Mesenchymal stem cell (in vitro differentiated cells and primary cell): ENCODE results near the gene TADA3.
A peak's percentile ranks its signal among the peaks of the same experiment; 100 is the strongest.

Experiments
- DNase-seq: peaks from one replicate; pipeline ENCODE4 v3.0.0-alpha.2; 2013
- H2AFZ ChIP-seq: one replicate; pipeline ENCODE4 v1.6.1; 2013; ENCODE audit warnings: low read depth, mild to moderate bottlenecking, control low read depth, inconsistent platforms, low read length, moderate library complexity
- H2AK5ac ChIP-seq: 2 replicates; pipeline ENCODE4 v1.6.1; 2013; ENCODE audit warnings: low read length, moderate library complexity, mild to moderate bottlenecking, inconsistent platforms; ENCODE audit not compliant: severe bottlenecking
- H2BK120ac ChIP-seq: one replicate; pipeline ENCODE4 v1.6.1; 2013; ENCODE audit warnings: low read depth, mild to moderate bottlenecking, inconsistent platforms, low read length, moderate library complexity
- H2BK12ac ChIP-seq, 2 experiments: one replicate each; pipeline ENCODE4 v1.6.1; 2013; ENCODE audit warnings: inconsistent platforms in 2 of 2, low read length in 2 of 2, mild to moderate bottlenecking in 2 of 2, moderate library complexity in 2 of 2, control low read depth in 1 of 2
- H2BK15ac ChIP-seq: one replicate; pipeline ENCODE4 v1.6.1; 2013; ENCODE audit warnings: mild to moderate bottlenecking, low read depth, inconsistent platforms; ENCODE audit not compliant: poor library complexity, severe bottlenecking
- H2BK5ac ChIP-seq: 2 replicates; pipeline ENCODE4 v1.6.1; 2013; ENCODE audit warnings: low read depth, mild to moderate bottlenecking, low read length, control low read depth, inconsistent platforms; ENCODE audit not compliant: poor library complexity, severe bottlenecking
- H3K14ac ChIP-seq, 2 experiments: one replicate each; pipeline ENCODE4 v1.6.1; 2013; ENCODE audit warnings: inconsistent platforms in 2 of 2, low read length in 2 of 2, control low read depth in 1 of 2, mild to moderate bottlenecking in 1 of 2, moderate library complexity in 1 of 2
- H3K18ac ChIP-seq, 2 experiments: one replicate each; pipeline ENCODE4 v1.6.1; 2013; ENCODE audit warnings: inconsistent platforms in 2 of 2, low read length in 2 of 2, control low read depth in 1 of 2, low read depth in 1 of 2, mild to moderate bottlenecking in 1 of 2
- H3K23ac ChIP-seq, 2 experiments: one replicate each; pipeline ENCODE4 v1.6.1; 2013; ENCODE audit warnings: inconsistent platforms in 2 of 2, low read length in 2 of 2, mild to moderate bottlenecking in 2 of 2, moderate library complexity in 2 of 2, control low read depth in 1 of 2
- H3K27ac ChIP-seq: 2 replicates; pipeline ENCODE4 v1.5.1; 2013; ENCODE audit warnings: mild to moderate bottlenecking, moderate library complexity, low read length, control low read depth, inconsistent platforms; ENCODE audit not compliant: poor library complexity, severe bottlenecking
- H3K27me3 ChIP-seq, 2 experiments: 2 replicates each; pipeline versions ENCODE4 v1.6.1 to v1.7.0; 2013; ENCODE audit warnings: low read length in 2 of 2, mild to moderate bottlenecking in 2 of 2, moderate library complexity in 2 of 2, control low read depth in 1 of 2, inconsistent platforms in 1 of 2; ENCODE audit not compliant: control insufficient read depth in 1 of 2, insufficient read depth in 1 of 2
- H3K36me3 ChIP-seq, 2 experiments: 2 replicates each; pipeline versions ENCODE4 v1.6.1 to v1.7.0; 2013; ENCODE audit warnings: low read length in 2 of 2, control low read depth in 1 of 2, inconsistent platforms in 1 of 2, low read depth in 1 of 2, mild to moderate bottlenecking in 1 of 2; ENCODE audit not compliant: insufficient read depth in 2 of 2, control insufficient read depth in 1 of 2
- H3K4ac ChIP-seq, 2 experiments: one replicate each; pipeline ENCODE4 v1.6.1; 2013; ENCODE audit warnings: inconsistent platforms in 2 of 2, low read length in 2 of 2, mild to moderate bottlenecking in 2 of 2, moderate library complexity in 2 of 2, control low read depth in 1 of 2, low read depth in 1 of 2
- H3K4me1 ChIP-seq: 2 replicates; pipeline ENCODE4 v1.6.1; 2013; ENCODE audit warnings: low read depth, low read length, control low read depth; ENCODE audit not compliant: control insufficient read depth, insufficient read depth
- H3K4me2 ChIP-seq: 2 replicates; pipeline ENCODE4 v1.6.1; 2013; ENCODE audit warnings: low read length, mild to moderate bottlenecking, inconsistent platforms; ENCODE audit not compliant: poor library complexity, severe bottlenecking
- H3K4me3 ChIP-seq, 2 experiments: 2 replicates each; pipeline versions ENCODE4 v1.5.1 to v1.7.0; 2013; ENCODE audit warnings: low read length in 2 of 2, mild to moderate bottlenecking in 2 of 2, control low read depth in 1 of 2, low read depth in 1 of 2; ENCODE audit not compliant: insufficient read depth in 1 of 2
- H3K79me1 ChIP-seq: replicated peaks from 2 replicates; pipeline ENCODE4 v1.6.1; 2013; ENCODE audit warnings: mild to moderate bottlenecking, control low read depth, low read length, inconsistent platforms; ENCODE audit not compliant: poor library complexity, severe bottlenecking
- H3K9ac ChIP-seq: 2 replicates; pipeline ENCODE4 v1.7.0; 2013; ENCODE audit warnings: mild to moderate bottlenecking, low read length, moderate library complexity
- H3K9me3 ChIP-seq: 2 replicates; pipeline ENCODE4 v1.7.0; 2013; ENCODE audit warnings: mild to moderate bottlenecking, low read length; ENCODE audit not compliant: control insufficient read depth
- H4K8ac ChIP-seq: one replicate; pipeline ENCODE4 v1.6.1; 2013; ENCODE audit warnings: inconsistent platforms, mild to moderate bottlenecking, low read length, moderate library complexity
- H4K91ac ChIP-seq: one replicate; pipeline ENCODE4 v1.6.1; 2013; ENCODE audit warnings: mild to moderate bottlenecking, low read length, inconsistent platforms
- WGBS: methylation state at CpG from one replicate; pipeline ENCODE4 v1.1.7; 2013; ENCODE audit warnings: mixed read lengths; 5-methylcytosine and 5-hydroxymethylcytosine counted together

TADA3 gene

DNA sequence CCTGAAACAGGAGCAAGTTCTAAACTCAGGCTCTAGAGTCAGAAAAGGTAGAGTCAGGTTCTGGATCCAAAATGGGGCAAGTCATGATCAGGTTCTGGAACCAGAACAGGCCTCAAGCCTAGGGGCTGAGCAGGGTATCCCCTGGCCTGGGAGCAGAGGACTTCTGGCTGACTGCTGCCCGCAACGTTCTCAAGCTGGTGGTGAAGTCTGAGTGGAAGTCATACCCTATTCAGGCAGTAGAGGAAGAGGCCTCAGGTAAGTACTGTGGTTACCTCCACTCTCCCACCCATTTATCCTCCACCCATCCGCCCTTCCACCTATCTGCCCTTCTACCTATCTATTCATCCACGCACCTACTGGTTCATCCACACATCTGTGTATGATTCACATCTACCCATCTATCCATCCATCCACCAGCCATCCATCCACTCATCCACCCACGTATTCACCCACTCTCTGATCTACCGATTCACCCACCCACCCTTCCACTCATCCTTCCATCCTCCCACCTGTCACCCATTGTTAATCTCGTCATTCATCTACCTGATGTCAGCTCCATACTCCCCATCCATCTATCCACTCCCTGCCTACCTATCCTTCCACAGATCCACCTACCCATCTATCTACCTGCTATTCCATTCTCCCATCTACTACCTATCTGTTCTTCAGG is 26.5 kb upstream of the TADA3 start:
- Histone ChIP-seq H2BK12ac (no peak overlapping the region), H3K4me3 (no peak overlapping the region), H3K27me3 (no peaks in the 10 kb centered on the region), H3K18ac (no peak overlapping the region), H3K4me2 (no peak overlapping the region), H3K4ac (no peak overlapping the region), H2BK5ac (no peak overlapping the region), H2AK5ac (no peak overlapping the region), H3K36me3 (peaks cover 29 to 51% of the 10 kb centered on the region in 2 experiments), H3K9me3 (no peaks in the 10 kb centered on the region), H4K91ac (peak overlapping the region; percentile 48), H2AFZ (no peak overlapping the region), H4K8ac (no peak overlapping the region), H2BK15ac (no peak overlapping the region), H3K23ac (no peak overlapping the region), H3K4me1 (peaks cover 8% of the 10 kb centered on the region), H3K79me1 (peaks cover 2% of the 10 kb centered on the region), H3K9ac (no peak overlapping the region), H3K27ac (no peak overlapping the region), H3K14ac (no peak overlapping the region), H2BK120ac (no peak overlapping the region)
- 90% methylated on average over 6 of the region's 7 CpGs for WGBS
- DNase-seq = no peak

DNA sequence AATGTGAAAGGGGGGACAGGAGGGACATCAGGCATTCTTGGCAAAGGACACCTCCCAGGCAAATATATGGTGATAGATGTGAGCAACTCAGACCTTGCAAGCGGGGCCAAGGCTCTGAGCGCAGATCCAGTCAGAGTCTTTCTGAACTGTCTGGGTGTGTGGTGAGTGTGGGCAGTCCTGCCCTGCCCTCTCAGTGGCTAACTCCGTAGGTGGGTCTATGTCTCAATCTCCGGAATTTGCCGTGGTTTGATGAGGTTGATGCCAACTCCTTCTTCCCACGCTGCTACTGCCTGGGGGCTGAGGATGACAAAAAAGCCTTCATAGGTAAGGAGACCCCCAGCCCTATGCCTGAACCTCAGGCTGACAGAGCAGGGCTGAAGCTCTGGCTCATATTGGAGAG is 25.2 kb upstream of the TADA3 start:
- H3K4me1 ChIP-seq = peaks cover 8% of the 10 kb centered on the region
- no peak overlapping the region for H2BK5ac ChIP-seq
- no peak overlapping the region for H2AFZ ChIP-seq
- no peak overlapping the region for H4K91ac ChIP-seq
- H3K36me3 ChIP-seq = peaks cover 40 to 59% of the 10 kb centered on the region in 2 experiments
- H3K4me2 ChIP-seq = no peak overlapping the region
- no peak overlapping the region for H2BK15ac ChIP-seq
- no peak overlapping the region for H3K9ac ChIP-seq
- H2AK5ac ChIP-seq = no peak overlapping the region
- no peak for DNase-seq
- WGBS = 94% methylated on average over 6 of the region's 6 CpGs
- H3K27ac ChIP-seq = no peak overlapping the region
- H3K18ac ChIP-seq = no peak overlapping the region
- H3K4me3 ChIP-seq = no peak overlapping the region
- H4K8ac ChIP-seq = no peak overlapping the region
- H3K4ac ChIP-seq = no peak overlapping the region
- H3K23ac ChIP-seq = no peak overlapping the region
- H2BK120ac ChIP-seq = no peak overlapping the region
- no peak overlapping the region for H2BK12ac ChIP-seq
- no peaks in the 10 kb centered on the region for H3K27me3 ChIP-seq
- H3K14ac ChIP-seq = no peak overlapping the region
- H3K9me3 ChIP-seq = no peaks in the 10 kb centered on the region
- peaks cover 5% of the 10 kb centered on the region for H3K79me1 ChIP-seq

DNA sequence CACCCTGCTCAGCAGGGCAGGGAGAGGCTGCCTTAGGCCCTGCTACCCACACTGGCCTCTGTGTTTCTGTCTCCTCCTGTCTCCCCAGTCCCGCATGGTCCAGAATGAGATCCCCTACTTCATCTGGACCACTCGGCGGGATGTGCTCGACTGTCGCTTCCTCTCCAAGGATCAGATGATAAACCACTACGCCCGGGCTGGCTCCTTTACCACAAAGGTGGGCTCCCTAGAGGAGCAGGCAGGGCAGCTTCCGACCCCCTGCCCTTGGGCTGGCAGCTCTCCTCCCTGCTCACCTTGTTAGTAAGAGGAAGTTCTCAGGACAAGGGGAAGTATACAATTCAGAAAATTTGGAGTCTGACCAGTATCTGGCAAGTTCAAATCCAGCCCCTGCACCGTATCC is 23.7 kb upstream of the TADA3 start:
- H3K18ac ChIP-seq = no peak overlapping the region
- no peak overlapping the region for H2BK12ac ChIP-seq
- H3K4me2 ChIP-seq = no peak overlapping the region
- no peak overlapping the region for H3K27ac ChIP-seq
- H3K79me1 ChIP-seq = peaks cover 5% of the 10 kb centered on the region
- no peak overlapping the region for H2AK5ac ChIP-seq
- no peak overlapping the region for H3K4me3 ChIP-seq
- H3K23ac ChIP-seq = no peak overlapping the region
- H2AFZ ChIP-seq = no peak overlapping the region
- no peak overlapping the region for H4K8ac ChIP-seq
- DNase-seq = no peak
- no peak overlapping the region for H2BK5ac ChIP-seq
- H3K4me1 ChIP-seq = peaks cover 8% of the 10 kb centered on the region
- H3K27me3 ChIP-seq = no peaks in the 10 kb centered on the region
- no peak overlapping the region for H2BK120ac ChIP-seq
- peak overlapping the region; percentile 37 for H2BK15ac ChIP-seq
- peak overlapping the region; percentile 10 for H4K91ac ChIP-seq
- H3K36me3 ChIP-seq = peaks cover 40 to 56% of the 10 kb centered on the region in 2 experiments
- no peak overlapping the region for H3K14ac ChIP-seq
- no peak overlapping the region for H3K9ac ChIP-seq
- 93% methylated on average over 9 of the region's 9 CpGs for WGBS
- no peaks in the 10 kb centered on the region for H3K9me3 ChIP-seq
- H3K4ac ChIP-seq = no peak overlapping the region

DNA sequence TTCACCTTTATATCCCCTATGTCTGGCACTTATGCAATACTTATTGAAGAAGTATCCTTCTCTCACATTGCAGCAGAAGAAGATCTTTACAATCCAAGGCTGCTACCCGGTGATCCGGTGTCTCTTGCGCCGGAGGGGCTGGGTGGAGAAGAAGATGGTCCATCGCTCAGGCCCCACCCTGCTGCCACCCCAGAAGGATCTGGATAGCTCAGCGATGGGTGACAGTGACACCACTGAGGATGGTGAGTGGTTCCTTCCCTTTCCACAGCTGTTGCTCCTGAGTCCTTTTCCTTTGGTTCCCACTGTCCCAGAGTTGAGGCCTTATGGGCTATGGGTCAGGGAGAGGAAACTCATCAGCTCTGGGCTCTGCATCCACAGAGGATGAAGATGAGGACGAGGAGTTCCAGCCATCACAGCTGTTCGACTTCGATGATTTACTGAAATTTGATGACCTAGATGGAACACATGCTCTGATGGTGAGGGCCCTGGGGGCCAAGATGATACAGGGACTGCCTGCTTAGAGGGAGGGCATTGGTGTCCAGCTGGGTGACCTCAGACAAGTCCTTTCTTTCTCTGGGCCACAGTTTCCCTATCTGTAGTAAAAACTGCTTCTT is 20.7 kb upstream of the TADA3 start:
- Histone ChIP-seq H3K9ac (no peak overlapping the region), H2AFZ (no peak overlapping the region), H3K27me3 (no peaks in the 10 kb centered on the region), H3K4ac (no peak overlapping the region), H2BK15ac (no peak overlapping the region), H3K18ac (no peak overlapping the region), H3K36me3 (peaks cover 35 to 38% of the 10 kb centered on the region in 2 experiments), H3K4me3 (no peak overlapping the region), H3K14ac (no peak overlapping the region), H3K9me3 (no peaks in the 10 kb centered on the region), H3K27ac (no peak overlapping the region), H2AK5ac (no peak overlapping the region), H2BK12ac (no peak overlapping the region), H3K23ac (no peak overlapping the region), H3K79me1 (peaks cover 5% of the 10 kb centered on the region), H4K8ac (no peak overlapping the region), H2BK120ac (no peak overlapping the region), H4K91ac (peak overlapping the region; percentile 41), H3K4me2 (no peak overlapping the region), H2BK5ac (no peak overlapping the region), H3K4me1 (peaks cover 25% of the 10 kb centered on the region)
- DNase-seq = no peak
- WGBS = 99% methylated on average over 9 of the region's 9 CpGs
